MCF 10A (cell line): ENCODE results near the gene GYG1. TPM values are rescaled to one million over a fixed set of nuclear protein-coding genes. Genes with fewer than 3 reads are reported as not detected.
"Not testable (repeated sequence)": the region's sequence is repeated elsewhere in the genome, so short reads cannot be mapped to it uniquely, and the experiment has no call there.

Experiments
- BruUV-seq: library from RNA; stranded (reverse); fragments of 400-500 nt; replicated peaks from 2 replicates; lab custom pipeline; 2021; lab: Mats Ljungman, UMichigan
- CTCF ChIA-PET: fragments of 300-600 bp; sonication (Branson Sonifier 250); formaldehyde crosslinking; extraction: SDS; loops from one replicate; lab custom pipeline; 2021; ENCODE audit warnings: antibody characterized with exemption, inconsistent platforms; lab: Yijun Ruan, JAX
- POLR2A ChIA-PET: fragments of 300-600, 350-650 bp; sonication (Branson Sonifier 250); formaldehyde crosslinking; extraction: SDS; loops from one replicate; lab custom pipeline; 2020; ENCODE audit warnings: antibody characterized with exemption, inconsistent platforms; lab: Yijun Ruan, JAX
- DNase-seq: peaks from one replicate; pipeline ENCODE4 v3.0.0-alpha.2; 2018; ENCODE audit not compliant: unreplicated experiment
- H3K27ac Mint-ChIP-seq: one replicate; pipeline ENCODE4 v1.8.0; 2022; ENCODE audit warnings: mild to moderate bottlenecking, low read depth, mixed read lengths; ENCODE audit not compliant: unreplicated experiment
- H3K27me3 Mint-ChIP-seq: one replicate; pipeline ENCODE4 v1.8.0; 2022; ENCODE audit warnings: mixed read lengths; ENCODE audit not compliant: insufficient read depth, unreplicated experiment
- H3K36me3 Mint-ChIP-seq: one replicate; pipeline ENCODE4 v1.8.0; 2022; ENCODE audit warnings: mild to moderate bottlenecking, moderate library complexity, mixed read lengths; ENCODE audit not compliant: insufficient read depth, unreplicated experiment
- H3K4me1 Mint-ChIP-seq: one replicate; pipeline ENCODE4 v1.8.0; 2022; ENCODE audit warnings: mixed read lengths; ENCODE audit not compliant: insufficient read depth, unreplicated experiment
- H3K4me3 Mint-ChIP-seq: one replicate; pipeline ENCODE4 v1.8.0; 2022; ENCODE audit warnings: mild to moderate bottlenecking, moderate library complexity, mixed read lengths; ENCODE audit not compliant: unreplicated experiment
- H3K9me3 Mint-ChIP-seq: one replicate; pipeline ENCODE4 v1.8.0; 2022; ENCODE audit warnings: mixed read lengths; ENCODE audit not compliant: unreplicated experiment
- intact Hi-C: fragments of 100-400 bp; cut with micrococcal nuclease; formaldehyde crosslinking; loops from 2 replicates; pipeline ENCODE4 v1.14.1; 2022
- total RNA-seq: library from RNA; stranded (reverse); gene quantifications from 2 replicates; pipeline ENCODE4 v1.2.3, GENCODE V29; 2022
- TF ChIP-seq, protein P1 (sequence below): fragments of 200-600 bp; IDR thresholded peaks from one replicate; pipeline ENCODE4 v1.8.0; 2022; ENCODE audit warnings: antibody characterized with exemption, mild to moderate bottlenecking; ENCODE audit not compliant: unreplicated experiment

Gene GYG1
- total RNA-seq, 1 experiment from 2014 or later, result 22.3 TPM

DNA sequence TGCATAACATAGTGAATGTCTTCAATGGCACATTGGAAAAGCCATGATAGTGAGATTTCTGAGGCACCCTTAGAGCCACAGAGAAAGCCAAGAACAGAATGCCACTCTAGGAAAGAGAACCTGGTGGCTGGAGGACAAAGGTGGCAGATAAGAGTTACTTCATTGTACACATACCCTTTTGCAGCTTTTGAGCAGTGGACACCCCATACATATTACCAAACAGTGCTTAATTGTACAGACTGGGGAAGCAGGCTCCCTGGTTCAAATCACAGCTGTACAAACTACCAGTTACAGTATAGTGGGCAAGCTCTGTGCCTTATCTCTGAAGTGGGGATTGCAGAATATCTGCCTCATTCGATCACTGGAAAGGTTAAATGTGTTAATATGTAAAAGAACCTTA lies 10.1 kb upstream of the GYG1 start:
- no TSS peak for BruUV-seq

DNA sequence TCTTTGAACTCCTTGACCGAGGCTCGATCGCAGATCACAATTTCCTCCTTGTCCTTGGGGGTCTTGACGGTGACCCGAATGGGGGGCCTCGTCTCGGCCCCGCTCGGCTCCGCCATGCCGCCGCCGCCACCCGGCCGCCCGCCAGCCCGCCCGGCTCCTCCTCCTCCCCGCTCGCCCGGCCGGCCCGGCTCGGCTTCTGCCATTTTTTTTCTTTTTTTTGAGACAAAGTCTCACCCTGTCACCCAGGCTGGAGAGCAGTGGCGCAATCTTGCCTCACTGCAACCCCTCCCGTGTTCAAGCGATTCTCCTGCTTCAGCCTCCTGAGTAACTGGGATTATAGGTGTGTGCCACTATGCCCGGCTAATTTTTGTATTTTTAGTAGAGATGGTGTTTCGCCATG lies 3.8 kb upstream of the GYG1 start:
- H3K36me3 Mint-ChIP-seq, DNase-seq, H3K9me3 Mint-ChIP-seq, POLR2A ChIA-PET, intact Hi-C loops, BruUV-seq, H3K27ac Mint-ChIP-seq, CTCF ChIA-PET, H3K4me3 Mint-ChIP-seq, H3K4me1 Mint-ChIP-seq: not testable (repeated sequence)
- H3K27me3 Mint-ChIP-seq, result peaks cover 23% of the 10 kb centered on the region

More for the DNA sequence above, 10.1 kb upstream of the GYG1 start:
- POLR2A ChIA-PET, result no interaction called here
- H3K27me3 Mint-ChIP-seq, result peaks cover 35% of the 10 kb centered on the region
- CTCF ChIA-PET, result interaction anchor here (0.6 to 1.0 kb wide), 2 partner anchors 26 to 295 kb away, joined by 3 to 5 read pairs; no protein-coding TSS in a partner anchor
- no peaks in the 10 kb centered on the region for H3K36me3 Mint-ChIP-seq
- H3K9me3 Mint-ChIP-seq, result no peaks in the 10 kb centered on the region
- intact Hi-C loops, result no loop called here
- no peak for DNase-seq
- H3K27ac Mint-ChIP-seq, result no peak overlapping the region
- no peaks in the 10 kb centered on the region for H3K4me1 Mint-ChIP-seq
- TF ChIP-seq, protein P1, sequence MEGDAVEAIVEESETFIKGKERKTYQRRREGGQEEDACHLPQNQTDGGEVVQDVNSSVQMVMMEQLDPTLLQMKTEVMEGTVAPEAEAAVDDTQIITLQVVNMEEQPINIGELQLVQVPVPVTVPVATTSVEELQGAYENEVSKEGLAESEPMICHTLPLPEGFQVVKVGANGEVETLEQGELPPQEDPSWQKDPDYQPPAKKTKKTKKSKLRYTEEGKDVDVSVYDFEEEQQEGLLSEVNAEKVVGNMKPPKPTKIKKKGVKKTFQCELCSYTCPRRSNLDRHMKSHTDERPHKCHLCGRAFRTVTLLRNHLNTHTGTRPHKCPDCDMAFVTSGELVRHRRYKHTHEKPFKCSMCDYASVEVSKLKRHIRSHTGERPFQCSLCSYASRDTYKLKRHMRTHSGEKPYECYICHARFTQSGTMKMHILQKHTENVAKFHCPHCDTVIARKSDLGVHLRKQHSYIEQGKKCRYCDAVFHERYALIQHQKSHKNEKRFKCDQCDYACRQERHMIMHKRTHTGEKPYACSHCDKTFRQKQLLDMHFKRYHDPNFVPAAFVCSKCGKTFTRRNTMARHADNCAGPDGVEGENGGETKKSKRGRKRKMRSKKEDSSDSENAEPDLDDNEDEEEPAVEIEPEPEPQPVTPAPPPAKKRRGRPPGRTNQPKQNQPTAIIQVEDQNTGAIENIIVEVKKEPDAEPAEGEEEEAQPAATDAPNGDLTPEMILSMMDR, result no peak
- no peak overlapping the region for H3K4me3 Mint-ChIP-seq

DNA sequence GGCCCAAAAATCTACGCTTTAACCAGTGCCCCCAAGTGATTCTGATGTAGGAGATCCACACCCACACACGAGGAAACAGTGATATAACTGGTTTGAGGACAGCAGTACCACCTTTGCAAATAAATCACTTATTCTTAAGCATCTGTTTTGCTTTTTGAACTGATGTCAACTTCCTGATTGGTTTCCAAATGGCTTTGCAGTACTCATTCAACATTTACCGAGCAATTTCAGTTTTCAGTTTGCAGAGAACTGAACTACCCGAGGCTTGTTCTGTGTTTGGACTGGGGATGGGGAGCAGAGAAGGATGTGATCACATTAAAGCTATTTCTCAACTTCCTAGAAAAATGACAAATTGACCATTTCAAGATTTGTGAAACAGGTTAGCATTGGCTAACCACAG lies 1.1 kb upstream of the GYG1 start:
- ChIA-PET CTCF (interaction anchor here (0.6 to 2.0 kb wide), 7 partner anchors 10 to 478 kb away, joined by 3 to 6 read pairs (median 4); no protein-coding TSS in a partner anchor), POLR2A (interaction anchor here (0.7 to 2.4 kb wide), 5 partner anchors 8 to 44 kb away, joined by 3 to 10 read pairs (median 4); no protein-coding TSS in a partner anchor)

DNA sequence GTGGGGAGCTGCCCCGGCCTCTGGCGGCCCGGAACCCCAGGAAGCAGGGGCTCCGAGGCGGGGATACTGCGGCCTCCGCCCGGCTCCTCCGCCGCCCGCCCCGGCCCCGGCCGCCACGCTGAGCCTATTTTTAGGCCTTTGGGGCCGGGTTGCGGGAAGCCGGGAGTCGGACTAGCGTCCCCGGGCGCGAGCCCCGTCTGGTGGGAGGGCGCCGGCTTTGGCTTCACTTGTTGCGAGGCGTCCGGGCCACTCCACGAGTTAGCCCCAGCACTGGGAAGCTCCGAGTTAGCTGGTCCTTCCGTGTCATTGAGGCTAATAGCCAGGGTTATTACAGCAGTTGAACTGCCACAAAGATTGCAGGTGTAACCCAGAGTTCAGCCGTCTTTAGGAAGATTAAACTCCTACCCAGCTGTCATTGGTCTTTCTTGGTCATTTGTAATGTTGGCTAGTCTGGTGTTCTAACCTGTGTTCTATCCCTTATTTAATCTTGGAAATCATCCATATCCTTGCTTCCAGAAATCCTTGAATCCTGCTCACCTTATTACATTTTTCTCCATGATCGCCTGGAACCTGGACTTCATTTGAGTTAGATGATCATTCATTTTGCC lies 791 bp downstream of the GYG1 start:
- Mint-ChIP-seq H3K4me3 (peak overlapping the region; percentile 72), H3K27ac (no peak overlapping the region), H3K36me3 (peaks cover 12% of the 10 kb centered on the region), H3K9me3 (no peaks in the 10 kb centered on the region), H3K4me1 (peaks cover 7% of the 10 kb centered on the region), H3K27me3 (no peaks in the 10 kb centered on the region)
- DNase-seq, result peak; percentile 37
- CTCF ChIA-PET, result interaction anchor here (0.6 to 2.0 kb wide), 8 partner anchors 9 to 38 kb away, joined by 3 to 6 read pairs (median 3); no protein-coding TSS in a partner anchor
- no TSS peak for BruUV-seq
- POLR2A ChIA-PET, result interaction anchor here (0.5 to 2.4 kb wide), 6 partner anchors 8 to 373 kb away, joined by 3 to 10 read pairs (median 3); no protein-coding TSS in a partner anchor
- TF ChIP-seq, protein P1, result no peak
- intact Hi-C loops, result no loop called here

More for the DNA sequence above, 1.1 kb upstream of the GYG1 start:
- intact Hi-C loops, result no loop called here
- H3K27me3 Mint-ChIP-seq, result peaks cover 15% of the 10 kb centered on the region
- no TSS peak for BruUV-seq
- DNase-seq, result no peak
- H3K27ac Mint-ChIP-seq, result no peak overlapping the region
- TF ChIP-seq, protein P1, result no peak
- no peaks in the 10 kb centered on the region for H3K9me3 Mint-ChIP-seq
- H3K4me1 Mint-ChIP-seq, result peaks cover 7% of the 10 kb centered on the region
- peaks cover 6% of the 10 kb centered on the region for H3K36me3 Mint-ChIP-seq
- H3K4me3 Mint-ChIP-seq, result peak overlapping the region; percentile 72
